HEK293 (cell line): ENCODE results near the gene SYTL2.

Experiments
- CTCF ChIA-PET: fragments of 350-600 bp; formaldehyde crosslinking; extraction: SDS; loops from one replicate; lab custom pipeline; 2021; ENCODE audit warnings: antibody characterized with exemption; lab: Yijun Ruan, JAX
- POLR2A ChIA-PET: fragments of 300-600 bp; formaldehyde crosslinking; extraction: SDS; loops from one replicate; lab custom pipeline; 2020; ENCODE audit warnings: antibody characterized with exemption, inconsistent platforms; lab: Yijun Ruan, JAX
- H3K27ac ChIP-seq: fragments of 200-500 bp; sonication (Bioruptor generic); 2 replicates; pipeline ENCODE4 v1.5.1; 2014; ENCODE audit warnings: low read depth, low read length, control low read depth, inconsistent platforms; ENCODE audit errors: extremely low read depth
- H3K36me3 ChIP-seq, 2 experiments: fragments of 200-500 bp in 1 of 2; sonication (Bioruptor generic) in 1 of 2; 1 replicate in 1 of 2; 2 replicates in 1 of 2; pipeline ENCODE4 v1.5.1; 2014 to 2017; ENCODE audit warnings: inconsistent platforms in 2 of 2, low read length in 2 of 2; ENCODE audit not compliant: control insufficient read depth in 2 of 2, insufficient read depth in 1 of 2
- H3K4me1 ChIP-seq: fragments of 200-500 bp; sonication (Bioruptor generic); 2 replicates; pipeline ENCODE4 v1.5.1; 2014; ENCODE audit warnings: mild to moderate bottlenecking, low read length, inconsistent platforms; ENCODE audit not compliant: control insufficient read depth, insufficient read depth
- H3K4me3 ChIP-seq: 2 replicates; pipeline ENCODE4 v1.5.1; 2011; ENCODE audit warnings: low read depth, mild to moderate bottlenecking, control low read depth, low read length, moderate library complexity
- H3K9me3 ChIP-seq: fragments of 200-500 bp; sonication (Bioruptor generic); 2 replicates; pipeline ENCODE4 v1.5.1; 2014; ENCODE audit warnings: low read depth, low read length, inconsistent platforms; ENCODE audit not compliant: control insufficient read depth, insufficient read depth
- KLF10 ChIP-seq: fragments of 450-650 bp; IDR thresholded peaks from 2 replicates; pipeline ENCODE4 v1.5.1; 2018; ENCODE audit warnings: missing biosample characterization, mild to moderate bottlenecking, missing genetic modification characterization
- MYNN ChIP-seq: fragments of 450-650 bp; formaldehyde crosslinking; IDR thresholded peaks from 2 replicates; pipeline ENCODE4 v1.5.1; 2016; ENCODE audit warnings: missing biosample characterization, missing genetic modification characterization, borderline replicate concordance
- PATZ1 ChIP-seq: fragments of 450-650 bp; formaldehyde crosslinking; IDR thresholded peaks from 2 replicates; pipeline ENCODE4 v1.5.1; 2016; ENCODE audit warnings: missing biosample characterization, missing genetic modification characterization
- PBX3 ChIP-seq: sonication (generic); formaldehyde crosslinking; IDR thresholded peaks from 2 replicates; pipeline ENCODE4 v1.8.1; 2022; ENCODE audit warnings: mild to moderate bottlenecking, moderate library complexity, missing genetic modification reagents
- PRDM10 ChIP-seq: fragments of 450-650 bp; formaldehyde crosslinking; IDR thresholded peaks from 2 replicates; pipeline ENCODE4 v1.5.1; 2016; ENCODE audit warnings: missing biosample characterization, missing genetic modification characterization
- SALL2 ChIP-seq: fragments of 450-650 bp; formaldehyde crosslinking; IDR thresholded peaks from 2 replicates; pipeline ENCODE4 v1.5.0; 2017; ENCODE audit warnings: missing biosample characterization, mild to moderate bottlenecking, missing genetic modification characterization, borderline replicate concordance
- ZNF157 ChIP-seq: fragments of 450-650 bp; formaldehyde crosslinking; IDR thresholded peaks from 2 replicates; pipeline ENCODE4 v1.5.1; 2016; ENCODE audit warnings: missing biosample characterization, missing genetic modification characterization
- ZNF292 ChIP-seq: fragments of 450-650 bp; formaldehyde crosslinking; IDR thresholded peaks from 2 replicates; pipeline ENCODE4 v1.5.1; 2016; ENCODE audit warnings: low read depth, missing biosample characterization, missing genetic modification characterization, borderline replicate concordance
- ZNF398 ChIP-seq: fragments of 450-650 bp; formaldehyde crosslinking; IDR thresholded peaks from 2 replicates; pipeline ENCODE4 v1.5.1; 2017; ENCODE audit warnings: missing biosample characterization, missing genetic modification characterization
- ZNF561 ChIP-seq: fragments of 450-650 bp; IDR thresholded peaks from 2 replicates; pipeline ENCODE4 v1.5.1; 2018; ENCODE audit warnings: missing biosample characterization, missing genetic modification characterization, borderline replicate concordance
- ZNF580 ChIP-seq: fragments of 450-650 bp; formaldehyde crosslinking; IDR thresholded peaks from 2 replicates; pipeline ENCODE4 v1.5.1; 2016; ENCODE audit warnings: missing biosample characterization, missing genetic modification characterization
- ZNF596 ChIP-seq: fragments of 450-650 bp; IDR thresholded peaks from 2 replicates; pipeline ENCODE4 v1.5.0; 2018; ENCODE audit warnings: missing biosample characterization, mild to moderate bottlenecking, missing genetic modification characterization, moderate library complexity
- ZNF623 ChIP-seq: fragments of 450-650 bp; formaldehyde crosslinking; IDR thresholded peaks from 2 replicates; pipeline ENCODE4 v1.5.1; 2016; ENCODE audit warnings: missing biosample characterization, missing genetic modification characterization
- ZNF626 ChIP-seq: fragments of 450-650 bp; sonication (Bioruptor Pico); formaldehyde crosslinking; IDR thresholded peaks from 2 replicates; pipeline ENCODE4 v1.5.1; 2018; ENCODE audit warnings: missing biosample characterization, missing genetic modification characterization, inconsistent platforms
- ZNF707 ChIP-seq: fragments of 450-650 bp; formaldehyde crosslinking; IDR thresholded peaks from 2 replicates; pipeline ENCODE4 v1.5.1; 2016; ENCODE audit warnings: missing biosample characterization, missing genetic modification characterization
- ZNF792 ChIP-seq: fragments of 450-650 bp; formaldehyde crosslinking; IDR thresholded peaks from 2 replicates; pipeline ENCODE4 v1.5.1; 2016; ENCODE audit warnings: missing biosample characterization, missing genetic modification characterization

The SYTL2 gene

GRCh38 chr11:85750646-85751045 lies 60.3 kb downstream of the SYTL2 start:
- TF ChIP-seq SALL2 (tag by site-specific recombination) = no peak
- TF ChIP-seq ZNF398 (tag by site-specific recombination) = no peak
- TF ChIP-seq ZNF292 (tag by site-specific recombination) = no peak
- TF ChIP-seq PRDM10 (tag by site-specific recombination) = no peak
- TF ChIP-seq ZNF626 (tag by site-specific recombination) = no peak
- Histone ChIP-seq H3K27ac (no peak overlapping the region), H3K36me3 (no peaks in the 10 kb centered on the region), H3K9me3 (no peaks in the 10 kb centered on the region), H3K4me1 (no peaks in the 10 kb centered on the region), H3K4me3 (no peak overlapping the region)
- ChIA-PET POLR2A (no interaction called here), CTCF (no interaction called here)

- Histone ChIP-seq H3K9me3 (no peaks in the 10 kb centered on the region), H3K36me3 (no peaks in the 10 kb centered on the region)
- no peak for TF ChIP-seq ZNF596 (tag by site-specific recombination)
- TF ChIP-seq, all 188 proteins: peak for 0
- ChIA-PET POLR2A (no interaction called here), CTCF (no interaction called here)
- H3K27ac ChIP-seq = no peak overlapping the region
- no peak overlapping the region for H3K4me3 ChIP-seq
- no peaks in the 10 kb centered on the region for H3K4me1 ChIP-seq
These were observed 61.1 kb downstream of the SYTL2 start for GRCh38 chr11:85749884-85750283.

GRCh38 chr11:85749287-85749834 lies 61.6 kb downstream of the SYTL2 start:
- no peaks in the 10 kb centered on the region for H3K4me1 ChIP-seq
- H3K4me3 ChIP-seq = no peak overlapping the region
- H3K9me3 ChIP-seq = no peaks in the 10 kb centered on the region
- CTCF ChIA-PET = no interaction called here
- no peaks in the 10 kb centered on the region for H3K36me3 ChIP-seq
- H3K27ac ChIP-seq = no peak overlapping the region
- POLR2A ChIA-PET = interaction anchor here (1.3 kb wide), 1 partner anchor 24 kb away, joined by 3 read pairs; no protein-coding TSS in a partner anchor
- TF ChIP-seq PATZ1 = no peak
- no peak for TF ChIP-seq ZNF561 (tag by site-specific recombination)
- no peak for TF ChIP-seq ZNF623 (tag by site-specific recombination)
- no peak for TF ChIP-seq PBX3 (CRISPR knock-in tag)
- no peak for TF ChIP-seq KLF10 (tag by site-specific recombination)
- no peak for TF ChIP-seq ZNF580 (tag by site-specific recombination)
- no peak for TF ChIP-seq ZNF792 (tag by site-specific recombination)
- TF ChIP-seq ZNF707 (tag by site-specific recombination) = no peak
- TF ChIP-seq MYNN = no peak
- TF ChIP-seq ZNF157 = no peak
